Stimulated activated naive CD8-positive, alpha-beta T cell treated with anti-CD3 and anti-CD28 coated beads, Interleukin-15, Interleukin-2, amounts not matched to agents 100 ng/mL and 50 ng/mL, for 24 hours (primary cell): Measurements from ENCODE around the gene HAVCR1.
"Not testable (repeated sequence)": the region's sequence is repeated elsewhere in the genome, so short reads cannot be mapped to it uniquely, and the experiment has no call there.

Experiments
- H3K27ac Mint-ChIP-seq: one replicate; pipeline ENCODE4 v1.8.0; 2021; ENCODE audit warnings: mild to moderate bottlenecking, mixed read lengths
- H3K27me3 Mint-ChIP-seq: one replicate; pipeline ENCODE4 v1.8.0; 2021; ENCODE audit warnings: mixed read lengths
- H3K36me3 Mint-ChIP-seq: one replicate; pipeline ENCODE4 v1.8.0; 2021; ENCODE audit warnings: low read depth, mixed read lengths
- H3K4me1 Mint-ChIP-seq: one replicate; pipeline ENCODE4 v1.8.0; 2021; ENCODE audit warnings: low read depth, mixed read lengths
- H3K4me3 Mint-ChIP-seq: one replicate; pipeline ENCODE4 v1.8.0; 2021; ENCODE audit warnings: mild to moderate bottlenecking, mixed read lengths
- H3K9me3 Mint-ChIP-seq: one replicate; pipeline ENCODE4 v1.8.0; 2021; ENCODE audit warnings: mixed read lengths

The HAVCR1 gene

GRCh38 chr5:157030692-157031091, 28.2 kb downstream of the HAVCR1 start:
- Mint-ChIP-seq H3K27me3 (no peaks in the 10 kb centered on the region), H3K4me1 (peaks cover 51% of the 10 kb centered on the region), H3K9me3 (no peaks in the 10 kb centered on the region), H3K27ac (peak overlapping the region; percentile 37), H3K36me3 (no peaks in the 10 kb centered on the region), H3K4me3 (no peak overlapping the region)

GRCh38 chr5:157029457-157029856, 29.5 kb downstream of the HAVCR1 start:
- Mint-ChIP-seq H3K9me3 (no peaks in the 10 kb centered on the region), H3K4me1 (peaks cover 63% of the 10 kb centered on the region), H3K27ac (peak overlapping the region; percentile 57), H3K36me3 (no peaks in the 10 kb centered on the region), H3K4me3 (no peak overlapping the region), H3K27me3 (peaks cover 3% of the 10 kb centered on the region)

- not testable (repeated sequence) for H3K9me3 Mint-ChIP-seq, H3K4me3 Mint-ChIP-seq, H3K36me3 Mint-ChIP-seq, H3K27me3 Mint-ChIP-seq
- H3K4me1 Mint-ChIP-seq, result peaks cover 72% of the 10 kb centered on the region
- H3K27ac Mint-ChIP-seq, result peak overlapping the region; percentile 49
These were observed 31.3 kb downstream of the HAVCR1 start for GRCh38 chr5:157027663-157028062.

- Mint-ChIP-seq H3K36me3 (no peaks in the 10 kb centered on the region), H3K4me3 (no peak overlapping the region)
These were observed 32.0 kb downstream of the HAVCR1 start for GRCh38 chr5:157026789-157027424.

GRCh38 chr5:157025093-157025698, 33.7 kb downstream of the HAVCR1 start:
- no peaks in the 10 kb centered on the region for H3K9me3 Mint-ChIP-seq
- peak overlapping the region; percentile 40 for H3K4me3 Mint-ChIP-seq
- H3K27ac Mint-ChIP-seq, result peak overlapping the region; percentile 92
- peaks cover 3% of the 10 kb centered on the region for H3K27me3 Mint-ChIP-seq
- peaks cover 78% of the 10 kb centered on the region for H3K4me1 Mint-ChIP-seq
- no peaks in the 10 kb centered on the region for H3K36me3 Mint-ChIP-seq

More at GRCh38 chr5:157026789-157027424, 32.0 kb downstream of the HAVCR1 start:
- H3K27ac Mint-ChIP-seq, result no peak overlapping the region
- no peaks in the 10 kb centered on the region for H3K9me3 Mint-ChIP-seq
- H3K27me3 Mint-ChIP-seq, result peaks cover 3% of the 10 kb centered on the region
- H3K4me1 Mint-ChIP-seq, result peaks cover 80% of the 10 kb centered on the region

GRCh38 chr5:157024208-157024959, 34.5 kb downstream of the HAVCR1 start:
- Mint-ChIP-seq H3K4me1 (peaks cover 75% of the 10 kb centered on the region), H3K27me3 (peaks cover 3% of the 10 kb centered on the region), H3K4me3 (no peak overlapping the region), H3K36me3 (no peaks in the 10 kb centered on the region), H3K27ac (peak overlapping the region; percentile 92), H3K9me3 (no peaks in the 10 kb centered on the region)

GRCh38 chr5:157022024-157022423, 36.9 kb downstream of the HAVCR1 start:
- peaks cover 9% of the 10 kb centered on the region for H3K36me3 Mint-ChIP-seq
- peaks cover 3% of the 10 kb centered on the region for H3K27me3 Mint-ChIP-seq
- peaks cover 5% of the 10 kb centered on the region for H3K9me3 Mint-ChIP-seq
- H3K4me3 Mint-ChIP-seq, result no peak overlapping the region
- no peak overlapping the region for H3K27ac Mint-ChIP-seq
- peaks cover 65% of the 10 kb centered on the region for H3K4me1 Mint-ChIP-seq

- Mint-ChIP-seq H3K9me3 (peaks cover 5% of the 10 kb centered on the region), H3K27me3 (peaks cover 3% of the 10 kb centered on the region), H3K27ac (no peak overlapping the region), H3K4me1 (peaks cover 51% of the 10 kb centered on the region), H3K4me3 (no peak overlapping the region), H3K36me3 (peaks cover 9% of the 10 kb centered on the region)
These were observed 38.2 kb downstream of the HAVCR1 start for GRCh38 chr5:157020511-157021222.

GRCh38 chr5:157020002-157020401, 38.9 kb downstream of the HAVCR1 start:
- Mint-ChIP-seq H3K27me3 (no peaks in the 10 kb centered on the region), H3K4me1 (peaks cover 45% of the 10 kb centered on the region), H3K4me3 (no peak overlapping the region), H3K36me3 (peaks cover 11% of the 10 kb centered on the region), H3K9me3 (peaks cover 5% of the 10 kb centered on the region), H3K27ac (no peak overlapping the region)

- H3K27ac Mint-ChIP-seq, H3K4me1 Mint-ChIP-seq, H3K4me3 Mint-ChIP-seq, H3K27me3 Mint-ChIP-seq, H3K9me3 Mint-ChIP-seq: not testable (repeated sequence)
- peaks cover 13% of the 10 kb centered on the region for H3K36me3 Mint-ChIP-seq
These were observed 44.8 kb downstream of the HAVCR1 start for GRCh38 chr5:157014143-157014542.

GRCh38 chr5:157006262-157006661, 52.7 kb downstream of the HAVCR1 start:
- no peaks in the 10 kb centered on the region for H3K27me3 Mint-ChIP-seq
- H3K4me1 Mint-ChIP-seq, result peaks cover 22% of the 10 kb centered on the region
- H3K27ac Mint-ChIP-seq, result no peak overlapping the region
- H3K9me3 Mint-ChIP-seq, result peaks cover 10% of the 10 kb centered on the region
- H3K4me3 Mint-ChIP-seq, result no peak overlapping the region
- no peaks in the 10 kb centered on the region for H3K36me3 Mint-ChIP-seq

GRCh38 chr5:157004893-157005551, 53.9 kb downstream of the HAVCR1 start:
- peaks cover 6% of the 10 kb centered on the region for H3K36me3 Mint-ChIP-seq
- no peak overlapping the region for H3K4me3 Mint-ChIP-seq
- peaks cover 22% of the 10 kb centered on the region for H3K4me1 Mint-ChIP-seq
- H3K27me3 Mint-ChIP-seq, result no peaks in the 10 kb centered on the region
- peaks cover 13% of the 10 kb centered on the region for H3K9me3 Mint-ChIP-seq
- H3K27ac Mint-ChIP-seq, result no peak overlapping the region

- H3K27me3 Mint-ChIP-seq, result no peaks in the 10 kb centered on the region
- no peak overlapping the region for H3K4me3 Mint-ChIP-seq
- H3K36me3 Mint-ChIP-seq, result no peaks in the 10 kb centered on the region
- H3K9me3 Mint-ChIP-seq, result no peaks in the 10 kb centered on the region
- no peak overlapping the region for H3K27ac Mint-ChIP-seq
- no peaks in the 10 kb centered on the region for H3K4me1 Mint-ChIP-seq
These were observed 67.2 kb downstream of the HAVCR1 start for GRCh38 chr5:156991714-156992113.

- Mint-ChIP-seq H3K4me3 (no peak overlapping the region), H3K36me3 (no peaks in the 10 kb centered on the region), H3K4me1 (no peaks in the 10 kb centered on the region), H3K27ac (no peak overlapping the region), H3K9me3 (no peaks in the 10 kb centered on the region), H3K27me3 (no peaks in the 10 kb centered on the region)
These were observed 74.9 kb downstream of the HAVCR1 start for GRCh38 chr5:156984064-156984463.
